HT-29 (cell line): ENCODE data around the gene SERTM1. TPM values are rescaled to one million over a fixed set of nuclear protein-coding genes. Genes with fewer than 3 reads are reported as not detected.

Experiments
- DNase-seq: peaks from one replicate; pipeline ENCODE4 v3.0.0-alpha.2; 2015; ENCODE audit warnings: low spot score
- total RNA-seq: library from RNA; depleted of rRNA; stranded (reverse); fragments of >200 nt; shearing (Covaris generic); gene quantifications from 2 replicates; pipeline ENCODE4 v1.2.3, GENCODE V29; 2014; rRNA removed

Gene SERTM1
- total RNA-seq = not detected in 2 replicates

- DNase-seq = no peak
Observed at GRCh38 chr13:36673838-36674326, at the start of gene SERTM1. TSS of gene SERTM1 (plus strand) at chr13:36674020. CDS start at chr13:36695079, 21,059 bp downstream.

DNA sequence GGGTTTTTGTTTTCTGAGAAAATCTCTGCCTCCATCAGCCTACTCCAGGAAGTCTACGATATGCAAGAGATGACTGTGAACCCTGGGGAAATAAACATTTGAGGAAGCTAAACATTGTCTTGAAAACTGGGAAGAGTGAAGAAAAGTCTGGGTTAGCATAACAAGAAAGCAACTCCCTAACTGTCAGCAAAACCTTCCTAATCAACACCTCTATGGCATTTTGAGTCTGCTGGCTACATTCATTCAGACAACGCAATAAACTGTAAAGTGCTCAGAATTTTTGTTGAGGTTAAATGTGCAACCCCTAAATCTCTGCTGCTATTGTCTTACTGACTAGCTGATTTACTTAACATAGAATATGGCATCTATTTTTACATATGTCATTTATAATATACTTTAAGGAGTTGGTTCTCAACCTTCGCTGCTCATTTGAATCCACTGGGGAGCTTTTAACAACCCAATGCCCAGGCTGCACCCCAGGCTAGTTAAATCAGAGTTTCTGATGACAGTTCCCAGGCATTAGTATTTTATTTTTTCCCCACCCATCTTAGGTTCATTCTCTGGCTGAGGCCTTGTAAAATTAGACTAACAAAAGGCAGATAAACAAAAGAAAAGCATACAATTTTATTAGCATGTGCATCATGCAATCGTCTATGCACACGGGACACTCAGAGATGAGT lies 45.3 kb upstream of the SERTM1 start:
- DNase-seq = no peak

- no peak for DNase-seq
Observed at GRCh38 chr13:36629057-36629385, 44.8 kb upstream of the SERTM1 start.

DNA sequence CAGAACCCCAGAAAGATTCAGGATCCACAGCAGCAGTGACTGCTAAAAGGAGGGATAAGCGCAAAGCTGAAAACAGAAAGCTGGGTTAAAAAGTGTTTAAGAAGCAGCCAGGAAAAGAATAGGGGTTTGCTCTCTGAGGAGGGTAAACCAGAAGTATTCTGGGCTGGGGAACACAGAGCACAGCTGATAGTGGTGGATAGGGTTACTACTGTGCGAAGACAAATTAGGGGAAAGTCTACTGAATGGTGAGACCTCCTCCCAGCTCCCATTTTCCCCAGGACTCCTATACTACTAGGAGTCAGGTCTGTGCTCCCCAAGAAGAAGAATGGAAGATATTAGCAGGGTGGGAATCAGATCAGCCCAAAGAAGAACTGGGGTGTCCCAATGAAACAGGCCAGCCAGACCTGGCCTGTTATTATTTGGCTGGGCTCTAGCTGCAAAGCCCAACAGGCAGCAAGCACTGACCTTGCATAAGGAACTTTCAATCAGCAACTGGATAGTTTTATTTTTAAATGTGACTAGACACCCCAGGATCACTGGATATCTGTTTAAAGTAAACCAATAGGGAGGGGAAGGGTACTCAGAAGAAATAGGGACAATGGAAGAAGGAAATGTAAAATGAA lies 43.5 kb upstream of the SERTM1 start:
- no peak for DNase-seq

- DNase-seq = no peak
Observed at GRCh38 chr13:36639610-36640009, 34.2 kb upstream of the SERTM1 start.

GRCh38 chr13:36650611-36651010 lies 23.2 kb upstream of the SERTM1 start:
- DNase-seq = no peak

DNA sequence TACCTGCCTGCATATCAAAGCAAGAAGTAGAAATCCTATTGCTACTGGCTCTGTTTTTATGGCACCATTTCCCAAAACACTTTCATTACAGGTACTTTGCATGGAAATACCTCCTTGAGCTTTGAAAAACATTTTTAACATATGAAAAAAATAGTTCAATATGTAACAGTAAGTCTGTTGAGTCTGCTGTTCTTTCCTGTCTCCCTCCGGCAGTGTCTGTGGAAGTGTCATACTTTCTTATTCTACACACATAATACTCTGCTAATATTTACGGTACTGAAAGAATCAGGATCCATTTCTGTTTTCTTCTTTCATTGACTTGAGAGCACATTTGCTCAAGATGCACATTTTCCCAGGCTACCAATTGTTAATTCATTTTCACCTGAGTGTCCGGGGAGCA lies 8.2 kb upstream of the SERTM1 start:
- no peak for DNase-seq

DNA sequence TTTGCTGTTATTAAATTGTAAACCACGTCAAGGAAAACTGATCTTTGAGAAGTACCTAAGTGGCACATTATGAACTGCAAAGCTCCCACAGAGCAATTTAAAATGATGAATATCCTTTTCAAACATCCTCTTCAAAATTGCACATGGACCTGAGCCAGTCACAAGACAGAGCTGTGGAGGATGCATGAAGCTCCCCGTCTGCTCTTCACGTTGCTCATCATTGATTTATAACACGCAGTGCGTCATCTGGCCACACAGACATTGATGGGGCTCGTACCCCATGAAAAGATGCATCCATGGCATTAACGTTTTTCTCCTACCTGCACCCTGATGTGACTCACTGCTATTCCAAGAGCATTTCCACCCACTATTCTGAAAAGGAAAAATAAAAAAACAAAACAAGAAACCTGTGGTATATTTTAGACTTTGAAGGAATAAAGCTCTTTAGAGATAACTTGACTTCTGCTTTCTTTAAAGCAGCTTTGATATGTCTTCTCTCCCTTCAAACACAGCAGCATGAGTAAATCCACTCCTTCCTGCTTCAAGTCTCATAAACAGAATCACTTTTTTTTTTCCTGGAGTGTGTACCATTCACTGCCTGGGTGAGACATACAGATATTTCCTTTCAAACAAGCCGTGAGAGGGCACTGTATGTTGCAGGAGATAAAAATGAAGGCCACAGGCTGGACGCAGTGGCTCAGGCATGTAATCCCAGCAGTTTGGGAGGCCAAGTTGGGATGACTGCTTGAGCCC lies 7.2 kb upstream of the SERTM1 start:
- no peak for DNase-seq

- DNase-seq = no peak
Observed at GRCh38 chr13:36668316-36668715, 5.5 kb upstream of the SERTM1 start.

- no peak for DNase-seq
Observed at GRCh38 chr13:36673352-36673751, 468 bp upstream of the SERTM1 start.

DNA sequence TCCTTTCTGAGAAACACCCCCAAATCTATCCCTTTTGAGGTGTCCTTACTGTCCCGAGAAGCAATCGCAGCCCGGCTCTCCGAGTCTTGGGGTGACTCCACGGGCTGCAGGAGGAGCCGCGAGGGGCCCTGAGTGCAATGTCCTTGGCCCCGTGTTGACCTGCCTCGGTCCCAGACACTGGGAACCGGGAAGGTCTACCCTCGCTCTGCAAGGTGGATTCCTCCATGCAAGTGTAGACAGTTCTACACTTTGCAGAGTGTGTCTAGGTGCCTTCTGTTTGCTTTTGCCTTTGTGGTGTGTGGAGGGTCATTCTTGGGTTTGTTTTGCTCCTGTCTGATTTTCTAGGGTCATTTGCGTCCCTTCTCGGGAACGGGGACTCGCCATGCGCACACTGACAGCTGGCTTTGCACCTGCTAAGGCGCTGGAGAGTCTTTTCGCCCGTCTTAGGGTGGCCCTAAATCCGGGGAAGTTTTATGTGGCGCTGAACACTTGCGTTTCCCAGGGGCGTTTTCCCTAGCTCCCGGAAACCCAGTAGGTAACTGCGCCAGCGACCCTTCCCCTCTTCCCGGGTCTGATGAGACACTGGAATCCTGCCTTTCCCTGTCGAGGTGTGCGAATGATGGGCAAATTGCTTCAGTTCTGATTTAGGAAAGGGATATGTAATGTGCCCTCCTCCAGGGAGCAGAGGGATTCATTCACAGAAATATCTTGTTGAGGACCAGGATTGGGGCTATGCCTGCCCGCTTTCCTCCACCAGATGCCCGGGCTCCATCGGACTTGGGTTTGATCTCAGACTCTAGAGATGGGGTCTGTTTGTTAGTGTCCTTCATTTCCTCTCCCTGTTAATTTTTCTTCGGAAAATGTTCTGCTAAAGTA lies 755 bp downstream of the SERTM1 start:
- DNase-seq = no peak

GRCh38 chr13:36675213-36675536 lies 1.4 kb downstream of the SERTM1 start:
- DNase-seq = no peak

DNA sequence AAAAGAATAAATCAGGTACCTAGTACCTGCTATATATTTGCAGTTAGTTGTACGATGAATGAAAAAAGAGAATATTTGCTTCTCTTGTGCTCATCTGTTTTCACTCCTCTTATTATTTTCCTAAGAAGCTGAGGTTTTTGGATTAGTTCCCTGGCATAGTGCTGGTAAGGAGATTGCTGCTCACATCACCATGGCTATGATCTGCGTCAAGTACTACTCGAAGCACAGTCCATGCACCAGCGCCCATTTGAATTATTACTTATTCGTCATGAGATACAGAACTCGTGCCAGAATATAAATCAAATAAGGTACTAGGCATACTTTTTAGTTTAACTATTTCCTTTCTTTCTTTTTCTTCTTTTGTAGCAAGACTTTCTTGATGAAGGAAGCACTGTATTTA lies 7.1 kb downstream of the SERTM1 start:
- DNase-seq = no peak

DNA sequence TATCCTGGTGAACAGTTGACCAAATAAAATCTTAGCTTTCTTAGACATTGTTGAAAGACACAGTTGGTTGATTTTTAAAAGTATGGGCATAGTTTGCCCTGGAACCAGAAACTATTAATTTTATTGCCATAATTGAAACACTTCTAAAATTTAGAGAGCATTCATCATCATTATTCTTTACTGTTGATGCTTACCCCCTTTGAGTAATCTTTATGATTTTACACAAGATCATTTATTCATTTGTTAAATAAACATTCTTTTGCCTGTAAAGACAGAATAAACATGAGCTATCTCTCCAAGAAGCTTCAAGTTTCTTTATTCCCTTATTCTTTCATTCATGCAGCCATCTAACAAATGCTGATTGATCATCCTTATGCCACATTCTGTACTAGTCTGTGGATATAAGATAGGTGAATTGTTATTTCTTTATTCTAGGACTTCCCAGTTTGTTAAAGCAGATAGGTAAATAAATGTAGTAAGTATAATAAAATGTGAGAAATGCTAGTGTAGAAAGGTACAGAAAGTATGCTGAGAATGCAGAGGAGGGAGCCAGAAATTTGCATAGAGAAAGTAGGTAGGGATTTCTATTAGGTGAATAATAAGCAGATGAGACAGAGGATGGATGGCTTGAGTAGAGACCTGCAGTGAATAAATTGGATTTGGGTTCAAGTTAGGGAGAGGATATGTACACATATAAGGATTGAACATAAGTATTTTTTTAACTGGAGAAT lies 8.2 kb downstream of the SERTM1 start:
- DNase-seq = no peak

DNA sequence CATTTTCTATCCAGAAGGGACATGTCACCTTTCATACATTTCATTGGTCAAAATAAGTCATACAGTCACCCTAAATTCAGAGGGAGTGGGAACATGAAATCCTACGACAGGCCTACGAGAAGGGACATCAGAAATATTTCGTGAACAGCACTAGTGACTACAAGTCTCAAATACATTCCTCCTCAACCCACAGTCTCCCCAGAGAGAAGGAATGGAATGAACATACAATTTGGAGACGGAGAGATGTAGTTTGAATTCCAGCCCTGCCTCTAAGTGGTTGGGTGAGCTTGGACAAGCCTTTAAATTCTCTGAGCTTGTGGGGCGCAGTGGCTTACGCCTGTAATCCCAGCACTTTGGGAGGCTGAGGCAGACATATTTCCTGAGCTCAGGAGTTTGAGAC lies 9.9 kb downstream of the SERTM1 start:
- DNase-seq = no peak

- no peak for DNase-seq
Observed at GRCh38 chr13:36685927-36686326, 12.1 kb downstream of the SERTM1 start.

DNA sequence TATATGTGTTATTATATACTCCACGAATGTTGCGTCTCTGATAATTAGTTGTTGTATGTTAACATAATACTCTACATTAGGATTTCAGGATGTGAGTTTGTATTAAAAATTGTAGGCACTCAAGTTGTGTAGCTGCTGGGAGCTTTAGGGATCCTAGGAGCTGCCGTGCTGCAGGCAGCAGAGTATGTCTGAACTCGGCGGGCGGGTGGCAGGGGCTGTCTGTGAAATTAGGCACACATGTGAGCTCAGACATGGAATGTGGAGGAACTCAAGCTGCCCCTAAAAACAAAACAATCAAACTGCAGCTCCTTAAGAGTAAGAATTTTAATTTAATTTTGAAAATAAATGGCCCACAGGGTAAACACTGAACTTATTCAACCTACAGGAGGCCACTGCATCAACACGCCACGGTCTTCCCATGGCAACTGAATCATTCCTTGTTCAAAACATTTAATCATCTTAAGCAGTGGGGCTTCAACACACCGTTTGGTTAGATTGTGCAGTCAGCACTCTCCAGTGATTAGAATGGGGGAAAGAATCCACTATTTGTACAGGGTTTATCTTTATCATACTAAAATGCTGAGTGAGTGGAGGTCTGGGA lies 22.7 kb downstream of the SERTM1 start:
- DNase-seq = no peak

DNA sequence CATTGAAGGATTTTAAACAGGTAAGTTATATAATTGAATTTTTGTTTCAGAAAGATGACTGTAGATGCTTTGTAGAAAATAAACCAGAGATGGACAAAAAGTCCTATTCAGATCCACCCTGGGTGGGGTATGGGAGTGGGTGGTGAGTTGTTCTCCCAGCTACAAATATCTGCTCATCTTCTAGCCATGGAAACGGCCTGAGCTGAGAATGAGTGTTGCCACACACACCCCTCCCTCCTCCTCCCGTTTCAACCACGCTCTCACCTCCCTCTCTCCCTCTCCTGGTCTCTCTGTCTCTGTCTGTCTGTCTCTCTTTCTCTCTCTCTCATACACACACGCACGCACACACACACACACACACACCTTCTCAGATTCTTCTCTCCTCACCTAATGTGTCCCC lies 26.4 kb downstream of the SERTM1 start:
- no peak for DNase-seq

- no peak for DNase-seq
Observed at GRCh38 chr13:36706755-36707154, 32.9 kb downstream of the SERTM1 start.

DNA sequence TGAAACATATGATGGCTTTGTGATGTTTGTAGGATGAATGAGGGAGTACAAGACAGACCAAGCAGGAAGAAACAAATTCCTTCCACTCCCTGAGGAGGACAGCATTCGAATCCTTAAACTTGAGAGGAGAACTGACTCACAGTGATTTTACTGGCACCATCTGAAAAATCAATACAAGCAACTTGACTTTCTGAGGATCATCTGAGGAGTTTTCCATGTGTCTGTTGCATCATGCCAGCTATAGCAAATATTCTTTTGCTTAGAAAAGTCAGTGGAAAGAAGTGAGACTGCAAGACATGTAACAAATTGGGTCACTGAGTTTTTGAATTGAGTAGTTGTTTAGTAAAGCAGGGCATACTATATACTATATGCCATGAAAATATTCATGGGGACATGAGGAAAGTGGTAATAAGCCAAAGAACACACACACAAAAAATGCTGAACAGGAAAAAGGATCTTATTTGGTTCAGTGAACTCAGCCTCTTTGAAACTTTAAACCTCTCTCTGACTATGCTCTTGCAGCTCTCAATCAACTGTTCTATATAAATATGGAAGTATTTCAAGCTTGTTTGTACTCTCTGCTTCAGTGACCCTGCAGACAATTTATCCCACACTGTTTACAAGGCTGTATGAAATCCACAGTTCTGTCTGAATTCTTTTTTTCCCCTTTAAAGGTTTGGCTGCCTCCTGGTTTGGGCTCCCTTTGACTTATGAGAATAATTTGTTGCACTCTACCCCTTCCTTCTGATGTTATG lies 35.5 kb downstream of the SERTM1 start:
- no peak for DNase-seq
